HAP-1 (cell line): ENCODE data around the gene BCL2L2.

Source experiments
- DNase-seq, 2 experiments: peaks; one replicate each; pipeline ENCODE4 v3.0.0-alpha.2; 2016 to 2020; ENCODE audit warnings: low spot score in 2 of 2
- H3K27me3 ChIP-seq: fragments of 250-450 bp; sonication (Bioruptor Pico); 2 replicates; pipeline ENCODE4 v1.5.1; 2020; ENCODE audit warnings: low read depth, mild to moderate bottlenecking, moderate library complexity
- H3K36me3 ChIP-seq: fragments of 250-450 bp; sonication (Bioruptor Pico); replicated peaks from 2 replicates; pipeline ENCODE4 v1.5.1; 2020; ENCODE audit warnings: mild to moderate bottlenecking
- H3K4me1 ChIP-seq: fragments of 250-450 bp; sonication (Bioruptor Pico); 2 replicates; pipeline ENCODE4 v1.5.1; 2020; ENCODE audit warnings: mild to moderate bottlenecking
- H3K4me3 ChIP-seq: fragments of 250-450 bp; sonication (Bioruptor Pico); 2 replicates; pipeline ENCODE4 v1.5.1; 2020; ENCODE audit warnings: mild to moderate bottlenecking, moderate library complexity
- H3K9me3 ChIP-seq: fragments of 250-450 bp; sonication (Bioruptor Pico); 2 replicates; pipeline ENCODE4 v1.5.1; 2020; ENCODE audit warnings: mild to moderate bottlenecking, moderate library complexity
- in situ Hi-C: fragments of 300-500 bp; cut with MboI; formaldehyde crosslinking; loops from 3 replicates; pipeline ENCODE4 v1.14.3; 2020; ENCODE audit warnings: low sequenced_read_pairs, inconsistent platforms, mixed read lengths

The BCL2L2 gene

DNA sequence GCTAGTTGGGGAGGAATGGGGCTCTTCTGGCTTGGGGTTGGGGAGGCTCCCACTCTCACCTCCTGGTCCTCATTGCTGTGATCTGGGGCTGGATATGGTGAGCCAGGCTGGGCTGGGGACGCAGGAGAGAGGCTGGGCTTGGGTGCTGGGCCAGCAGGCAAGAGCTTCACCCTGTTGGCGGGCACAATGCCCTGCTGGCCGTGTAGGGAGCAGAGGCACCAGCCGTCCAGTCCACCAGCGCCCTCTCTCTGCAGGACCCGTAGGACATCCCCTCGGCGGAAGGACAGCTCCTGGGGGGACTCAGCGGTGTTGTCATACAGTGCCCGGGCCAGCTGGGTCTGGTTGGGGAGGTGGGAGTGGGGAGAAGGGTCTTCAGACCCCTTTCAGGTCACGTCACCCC lies 53.9 kb downstream of the BCL2L2 start:
- H3K4me3 ChIP-seq: no peak overlapping the region
- H3K9me3 ChIP-seq: no peaks in the 10 kb centered on the region
- no peaks in the 10 kb centered on the region for H3K36me3 ChIP-seq
- in situ Hi-C loops: no loop called here
- peaks cover 36% of the 10 kb centered on the region for H3K27me3 ChIP-seq
- H3K4me1 ChIP-seq: no peaks in the 10 kb centered on the region
- DNase-seq: no peak

GRCh38 chr14:23361320-23361719 lies 54.7 kb downstream of the BCL2L2 start:
- no peak overlapping the region for H3K4me3 ChIP-seq
- peaks cover 33% of the 10 kb centered on the region for H3K27me3 ChIP-seq
- in situ Hi-C loops: no loop called here
- no peaks in the 10 kb centered on the region for H3K36me3 ChIP-seq
- H3K9me3 ChIP-seq: no peaks in the 10 kb centered on the region
- no peak for DNase-seq
- no peaks in the 10 kb centered on the region for H3K4me1 ChIP-seq
